ENCODE data around the gene ITIH6.
"Not testable (repeated sequence)": the region's sequence is repeated elsewhere in the genome, so short reads cannot be mapped to it uniquely, and the experiment has no call there.

The ITIH6 gene

GRCh38 chrX:54776061-54776460 lies 22.0 kb downstream of the ITIH6 start:
- WGBS (ENCODE audit: extremely low coverage, insufficient coverage, low lambda C conversion rate) = no CpG with 5 or more reads among the region's 6 CpGs
- Histone ChIP-seq H3K4ac (ENCODE audit: low read depth, low read length) (no peak overlapping the region), H4K8ac (ENCODE audit: low read depth, low read length) (no peak overlapping the region), H3K4me2 (ENCODE audit: low read length) (no peak overlapping the region), H3K79me2 (ENCODE audit: control insufficient read depth, insufficient read depth, low read length) (no peaks in the 10 kb centered on the region), H3K27ac (ENCODE audit: low read depth, low read length) (no peak overlapping the region), H3K36me3 (ENCODE audit: control insufficient read depth, insufficient read depth, low read length) (no peaks in the 10 kb centered on the region), H3K56ac (ENCODE audit: low read length) (no peak overlapping the region), H2BK120ac (ENCODE audit: low read depth, low read length) (no peak overlapping the region), H3K4me1 (ENCODE audit: control insufficient read depth, low read depth, low read length) (no peaks in the 10 kb centered on the region), H3K23ac (ENCODE audit: low read length) (no peak overlapping the region), H3K9ac (ENCODE audit: low read length) (no peak overlapping the region), H2BK15ac (replicated peaks; ENCODE audit: low read depth) (no peak overlapping the region), H3K18ac (ENCODE audit: low read length) (no peak overlapping the region), H3K27me3 (ENCODE audit: insufficient read depth, low read length, poor library complexity) (no peaks in the 10 kb centered on the region), H3K4me3 (ENCODE audit: low read length) (no peak overlapping the region), H2BK5ac (ENCODE audit: low read length) (no peak overlapping the region), H3K79me1 (ENCODE audit: low read length) (no peaks in the 10 kb centered on the region), H2AK5ac (ENCODE audit: low read length) (no peak overlapping the region), H4K5ac (ENCODE audit: low read length) (no peak overlapping the region)
- no peak for DNase-seq

GRCh38 chrX:54774391-54775094 lies 23.5 kb downstream of the ITIH6 start:
- Histone ChIP-seq H3K9ac (ENCODE audit: low read length) (peak overlapping the region; percentile 32), H3K18ac (ENCODE audit: low read length) (peak overlapping the region; percentile 84), H3K56ac (ENCODE audit: low read length) (peak overlapping the region; percentile 67), H3K4ac (ENCODE audit: low read depth, low read length) (peak overlapping the region; percentile 43), H3K27ac (ENCODE audit: low read depth, low read length) (peak overlapping the region; percentile 83), H4K8ac (ENCODE audit: low read depth, low read length) (peak overlapping the region; percentile 56)
- WGBS (ENCODE audit: extremely low coverage, insufficient coverage, low lambda C conversion rate) = no CpG with 5 or more reads among the region's 2 CpGs
- H3K36me3 ChIP-seq (ENCODE audit: control insufficient read depth, insufficient read depth, low read length); H2BK15ac ChIP-seq (replicated peaks; ENCODE audit: low read depth); H2BK120ac ChIP-seq (ENCODE audit: low read depth, low read length); H3K4me2 ChIP-seq (ENCODE audit: low read length); H3K23ac ChIP-seq (ENCODE audit: low read length); H2BK5ac ChIP-seq (ENCODE audit: low read length); H3K79me1 ChIP-seq (ENCODE audit: low read length); H3K4me1 ChIP-seq (ENCODE audit: control insufficient read depth, low read depth, low read length); H4K5ac ChIP-seq (ENCODE audit: low read length); H3K4me3 ChIP-seq (ENCODE audit: low read length); H3K79me2 ChIP-seq (ENCODE audit: control insufficient read depth, insufficient read depth, low read length); H3K27me3 ChIP-seq (ENCODE audit: insufficient read depth, low read length, poor library complexity); H2AK5ac ChIP-seq (ENCODE audit: low read length): not testable (repeated sequence)
- DNase-seq = peak; percentile 67

- no peak overlapping the region for H4K8ac ChIP-seq (ENCODE audit: low read depth, low read length)
- no CpG with 5 or more reads among the region's 21 CpGs for WGBS (ENCODE audit: extremely low coverage, insufficient coverage, low lambda C conversion rate)
- H3K9ac ChIP-seq (ENCODE audit: low read length) = no peak overlapping the region
- H3K27me3 ChIP-seq (ENCODE audit: insufficient read depth, low read length, poor library complexity) = no peaks in the 10 kb centered on the region
- DNase-seq = peak; percentile 31
- no peaks in the 10 kb centered on the region for H3K4me1 ChIP-seq (ENCODE audit: control insufficient read depth, low read depth, low read length)
- no peak overlapping the region for H3K18ac ChIP-seq (ENCODE audit: low read length)
- no peak overlapping the region for H4K5ac ChIP-seq (ENCODE audit: low read length)
- no peaks in the 10 kb centered on the region for H3K79me2 ChIP-seq (ENCODE audit: control insufficient read depth, insufficient read depth, low read length)
- H3K27ac ChIP-seq (ENCODE audit: low read depth, low read length) = no peak overlapping the region
- H2AK5ac ChIP-seq (ENCODE audit: low read length) = no peak overlapping the region
- no peak overlapping the region for H3K56ac ChIP-seq (ENCODE audit: low read length)
- H3K4me2 ChIP-seq (ENCODE audit: low read length) = no peak overlapping the region
- no peak overlapping the region for H3K23ac ChIP-seq (ENCODE audit: low read length)
- H3K36me3 ChIP-seq (ENCODE audit: control insufficient read depth, insufficient read depth, low read length) = no peaks in the 10 kb centered on the region
- H3K79me1 ChIP-seq (ENCODE audit: low read length) = no peaks in the 10 kb centered on the region
- no peak overlapping the region for H2BK120ac ChIP-seq (ENCODE audit: low read depth, low read length)
- H3K4me3 ChIP-seq (ENCODE audit: low read length) = no peak overlapping the region
- H2BK15ac ChIP-seq (replicated peaks; ENCODE audit: low read depth) = no peak overlapping the region
- H2BK5ac ChIP-seq (ENCODE audit: low read length) = no peak overlapping the region
- no peak overlapping the region for H3K4ac ChIP-seq (ENCODE audit: low read depth, low read length)
These were observed 39.7 kb downstream of the ITIH6 start for GRCh38 chrX:54758114-54759055.

- H3K23ac ChIP-seq (ENCODE audit: low read length) = no peak overlapping the region
- H2BK120ac ChIP-seq (ENCODE audit: low read depth, low read length) = no peak overlapping the region
- no peaks in the 10 kb centered on the region for H3K79me2 ChIP-seq (ENCODE audit: control insufficient read depth, insufficient read depth, low read length)
- H3K9ac ChIP-seq (ENCODE audit: low read length) = no peak overlapping the region
- no peaks in the 10 kb centered on the region for H3K79me1 ChIP-seq (ENCODE audit: low read length)
- no peak overlapping the region for H3K4ac ChIP-seq (ENCODE audit: low read depth, low read length)
- H3K36me3 ChIP-seq (ENCODE audit: control insufficient read depth, insufficient read depth, low read length) = no peaks in the 10 kb centered on the region
- H2BK5ac ChIP-seq (ENCODE audit: low read length) = no peak overlapping the region
- no peak overlapping the region for H4K8ac ChIP-seq (ENCODE audit: low read depth, low read length)
- H4K5ac ChIP-seq (ENCODE audit: low read length) = no peak overlapping the region
- H2AK5ac ChIP-seq (ENCODE audit: low read length) = no peak overlapping the region
- no peaks in the 10 kb centered on the region for H3K27me3 ChIP-seq (ENCODE audit: insufficient read depth, low read length, poor library complexity)
- H2BK15ac ChIP-seq (replicated peaks; ENCODE audit: low read depth) = no peak overlapping the region
- H3K18ac ChIP-seq (ENCODE audit: low read length) = no peak overlapping the region
- no peak overlapping the region for H3K27ac ChIP-seq (ENCODE audit: low read depth, low read length)
- DNase-seq = no peak
- no peak overlapping the region for H3K4me3 ChIP-seq (ENCODE audit: low read length)
- H3K4me1 ChIP-seq (ENCODE audit: control insufficient read depth, low read depth, low read length) = no peaks in the 10 kb centered on the region
- no peak overlapping the region for H3K56ac ChIP-seq (ENCODE audit: low read length)
- no peak overlapping the region for H3K4me2 ChIP-seq (ENCODE audit: low read length)
These were observed 43.2 kb downstream of the ITIH6 start for GRCh38 chrX:54754854-54755253.

- H3K36me3 ChIP-seq (ENCODE audit: control insufficient read depth, insufficient read depth, low read length) = no peaks in the 10 kb centered on the region
- H3K4me1 ChIP-seq (ENCODE audit: control insufficient read depth, low read depth, low read length) = no peaks in the 10 kb centered on the region
- H4K5ac ChIP-seq (ENCODE audit: low read length) = no peak overlapping the region
- H3K4me2 ChIP-seq (ENCODE audit: low read length) = no peak overlapping the region
- H3K4ac ChIP-seq (ENCODE audit: low read depth, low read length) = no peak overlapping the region
- no peak overlapping the region for H3K9ac ChIP-seq (ENCODE audit: low read length)
- no peaks in the 10 kb centered on the region for H3K79me2 ChIP-seq (ENCODE audit: control insufficient read depth, insufficient read depth, low read length)
- no peaks in the 10 kb centered on the region for H3K79me1 ChIP-seq (ENCODE audit: low read length)
- H3K27ac ChIP-seq (ENCODE audit: low read depth, low read length) = no peak overlapping the region
- WGBS (ENCODE audit: extremely low coverage, insufficient coverage, low lambda C conversion rate) = no CpG with 5 or more reads among the region's 1 CpG
- H4K8ac ChIP-seq (ENCODE audit: low read depth, low read length) = no peak overlapping the region
- no peak overlapping the region for H3K56ac ChIP-seq (ENCODE audit: low read length)
- no peak overlapping the region for H3K23ac ChIP-seq (ENCODE audit: low read length)
- no peak overlapping the region for H3K18ac ChIP-seq (ENCODE audit: low read length)
- no peak for DNase-seq
- no peak overlapping the region for H2BK15ac ChIP-seq (replicated peaks; ENCODE audit: low read depth)
- H2BK5ac ChIP-seq (ENCODE audit: low read length) = no peak overlapping the region
- no peak overlapping the region for H3K4me3 ChIP-seq (ENCODE audit: low read length)
- no peak overlapping the region for H2AK5ac ChIP-seq (ENCODE audit: low read length)
- H2BK120ac ChIP-seq (ENCODE audit: low read depth, low read length) = no peak overlapping the region
- H3K27me3 ChIP-seq (ENCODE audit: insufficient read depth, low read length, poor library complexity) = no peaks in the 10 kb centered on the region
These were observed 49.4 kb downstream of the ITIH6 start for GRCh38 chrX:54748626-54749025.

Measured in mesendoderm (in vitro differentiated cells).